Measurements from ENCODE around the gene NTN1. TPM values are rescaled to one million over a fixed set of nuclear protein-coding genes. Genes with fewer than 3 reads are reported as not detected.

Gene NTN1
- total RNA-seq, 3 donors from 2014 or later (not counting 1 experiment from before 2014, with no cell fraction given) = 0.12 to 0.15 (median 0.14) TPM

GRCh38 chr17:9266697-9267117 lies 245.4 kb downstream of the NTN1 start:
- no peak overlapping the region for H3K4me3 ChIP-seq (ENCODE audit: low read length)
- no peak overlapping the region for H3K4me3 Mint-ChIP-seq
- no peaks in the 10 kb centered on the region for H3K9me3 Mint-ChIP-seq
- no peak overlapping the region for H3K27ac ChIP-seq (ENCODE audit: low read length)
- no peaks in the 10 kb centered on the region for H3K36me3 ChIP-seq (ENCODE audit: control insufficient read depth, insufficient read depth, low read length)
- H3K4me1 ChIP-seq (ENCODE audit: control insufficient read depth, insufficient read depth, low read length) = no peaks in the 10 kb centered on the region
- no peak for DNase-seq
- peaks cover 6 to 10% of the 10 kb centered on the region in 2 donors for H3K4me1 Mint-ChIP-seq
- no peak for TF ChIP-seq CTCF (IDR thresholded peaks at IDR 0.05)
- intact Hi-C loops (cut with micrococcal nuclease) = no loop called here
- no peaks in the 10 kb centered on the region for H3K27me3 Mint-ChIP-seq (ENCODE audit: low read depth in 2 of 2)
- H3K27ac Mint-ChIP-seq = no peak overlapping the region
- H3K9me3 ChIP-seq (ENCODE audit: control insufficient read depth, insufficient read depth, low read length) = no peaks in the 10 kb centered on the region
- no peaks in the 10 kb centered on the region for H3K36me3 Mint-ChIP-seq
- WGBS (ENCODE audit: insufficient coverage) = 96% methylated on average over 9 of the region's 9 CpGs
- no peaks in the 10 kb centered on the region for H3K27me3 ChIP-seq (ENCODE audit: control insufficient read depth, insufficient read depth, low read length)
- ATAC-seq = no peak

GRCh38 chr17:9268546-9268945 lies 247.2 kb downstream of the NTN1 start:
- no peaks in the 10 kb centered on the region for H3K36me3 ChIP-seq (ENCODE audit: control insufficient read depth, insufficient read depth, low read length)
- intact Hi-C loops (cut with micrococcal nuclease) = no loop called here
- Mint-ChIP-seq H3K9me3 (no peaks in the 10 kb centered on the region), H3K27ac (no peak overlapping the region), H3K4me3 (no peak overlapping the region), H3K27me3 (ENCODE audit: low read depth in 2 of 2) (no peaks in the 10 kb centered on the region), H3K4me1 (peaks cover 0 to 9% of the 10 kb centered on the region in 2 donors), H3K36me3 (no peaks in the 10 kb centered on the region)
- 94% methylated on average over 6 of the region's 6 CpGs for WGBS (ENCODE audit: insufficient coverage)
- no peaks in the 10 kb centered on the region for H3K27me3 ChIP-seq (ENCODE audit: control insufficient read depth, insufficient read depth, low read length)
- no peaks in the 10 kb centered on the region for H3K4me1 ChIP-seq (ENCODE audit: control insufficient read depth, insufficient read depth, low read length)
- no peak for ATAC-seq
- DNase-seq = no peak
- H3K4me3 ChIP-seq (ENCODE audit: low read length) = no peak overlapping the region
- no peak for TF ChIP-seq CTCF (IDR thresholded peaks at IDR 0.05)
- H3K27ac ChIP-seq (ENCODE audit: low read length) = no peak overlapping the region
- no peaks in the 10 kb centered on the region for H3K9me3 ChIP-seq (ENCODE audit: control insufficient read depth, insufficient read depth, low read length)

GRCh38 chr17:9269350-9270035 lies 248.2 kb downstream of the NTN1 start:
- WGBS (ENCODE audit: insufficient coverage) = 90% methylated on average over 7 of the region's 7 CpGs

More at GRCh38 chr17:9269350-9270035, 248.2 kb downstream of the NTN1 start:
- no peaks in the 10 kb centered on the region for H3K9me3 ChIP-seq (ENCODE audit: control insufficient read depth, insufficient read depth, low read length)
- no peaks in the 10 kb centered on the region for H3K36me3 Mint-ChIP-seq
- H3K27me3 Mint-ChIP-seq (ENCODE audit: low read depth in 2 of 2) = no peaks in the 10 kb centered on the region
- intact Hi-C loops (cut with micrococcal nuclease) = no loop called here
- TF ChIP-seq CTCF (IDR thresholded peaks at IDR 0.05) = no peak
- H3K27me3 ChIP-seq (ENCODE audit: control insufficient read depth, insufficient read depth, low read length) = no peaks in the 10 kb centered on the region
- DNase-seq (no peak), ATAC-seq (no peak)
- no peaks in the 10 kb centered on the region for H3K9me3 Mint-ChIP-seq
- H3K27ac ChIP-seq (ENCODE audit: low read length) = no peak overlapping the region
- peaks cover 0 to 9% of the 10 kb centered on the region in 2 donors for H3K4me1 Mint-ChIP-seq
- H3K4me3 Mint-ChIP-seq = no peak overlapping the region
- H3K4me3 ChIP-seq (ENCODE audit: low read length) = no peak overlapping the region
- no peaks in the 10 kb centered on the region for H3K36me3 ChIP-seq (ENCODE audit: control insufficient read depth, insufficient read depth, low read length)
- no peak overlapping the region for H3K27ac Mint-ChIP-seq
- H3K4me1 ChIP-seq (ENCODE audit: control insufficient read depth, insufficient read depth, low read length) = no peaks in the 10 kb centered on the region

Measured in natural killer cell (primary cell).